Measurements from ENCODE around the gene NOL12. TPM values are rescaled to one million over a fixed set of nuclear protein-coding genes. Genes with fewer than 3 reads are reported as not detected.

The NOL12 gene
- total RNA-seq, 1 experiment from 2014 or later, result 30.4 TPM

DNA sequence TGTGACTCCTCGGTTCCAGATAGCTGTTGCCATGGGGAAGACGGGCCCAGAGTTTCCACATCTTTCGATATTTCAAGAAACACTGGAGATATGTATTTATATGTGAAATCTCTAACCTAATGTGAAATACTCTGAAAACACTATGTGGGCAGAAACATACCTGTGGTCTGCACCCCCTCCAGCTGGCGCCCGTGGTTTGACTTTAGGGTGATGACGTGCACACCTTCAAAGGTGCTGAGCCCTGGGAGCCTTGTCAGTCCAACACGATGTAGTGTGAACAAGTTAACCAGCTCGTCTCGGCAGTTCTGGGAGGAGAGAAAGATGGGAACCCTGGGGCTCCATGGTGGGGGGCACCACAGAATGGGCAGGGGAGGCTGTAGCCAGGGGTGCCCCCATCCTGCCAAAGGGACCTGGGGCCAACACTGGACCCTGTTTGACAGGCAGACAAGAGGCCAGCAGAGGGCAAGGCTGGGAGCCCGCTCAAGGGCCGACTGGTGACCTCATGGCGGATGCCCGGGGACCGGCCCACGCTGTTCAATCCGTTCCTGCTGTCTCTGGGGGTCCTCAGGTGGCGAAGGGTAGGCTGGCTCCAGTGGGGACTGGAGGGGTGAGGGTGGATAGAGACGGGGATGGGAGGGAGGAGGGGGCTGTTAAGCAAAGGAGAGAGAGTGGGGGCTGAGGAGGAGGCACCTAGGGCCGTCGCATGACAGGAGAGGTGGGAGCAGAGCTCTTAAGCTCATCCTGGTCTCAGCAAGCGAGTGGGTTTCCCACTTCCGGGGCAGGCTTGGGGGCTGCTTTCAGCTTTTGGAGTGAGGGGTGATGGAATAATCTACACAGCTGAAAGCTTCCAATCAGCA is 54.5 kb downstream of the NOL12 start:
- Mint-ChIP-seq H3K27me3 (ENCODE audit: low read depth) (peaks cover 78% of the 10 kb centered on the region), H3K36me3 (ENCODE audit: insufficient read depth in 1 of 3, low read depth in 3 of 3) (peaks cover 4 to 31% (median 23%) of the 10 kb centered on the region in 3 experiments; a peak in 6 of 7 replicates), H3K4me1 (peaks cover 8 to 17% of the 10 kb centered on the region in 2 experiments), H3K9me3 (no peaks in the 10 kb centered on the region), H3K4me3 (no peak overlapping the region), H3K27ac (no peak overlapping the region)
- Histone ChIP-seq H3K23me2 (ENCODE audit: insufficient read length, low read depth, low read length, poor library complexity, severe bottlenecking) (no peaks in the 10 kb centered on the region), H3K4me2 (ENCODE audit: insufficient read depth, insufficient read length, low read length) (no peak overlapping the region), H3K56ac (ENCODE audit: insufficient read length, low read depth, low read length) (no peak overlapping the region), H4K5ac (ENCODE audit: insufficient read length, low read depth, low read length) (no peak overlapping the region), H2BK20ac (ENCODE audit: low read depth, low read length, poor library complexity, severe bottlenecking) (no peak overlapping the region), H3K79me1 (ENCODE audit: insufficient read depth, low read depth, low read length, poor library complexity, severe bottlenecking) (no peaks in the 10 kb centered on the region), H4K91ac (ENCODE audit: insufficient read length, low read depth, low read length) (no peak overlapping the region), H3K9ac (ENCODE audit: extremely low read depth, insufficient read length, low read length) (no peak overlapping the region), H3K4me1 (ENCODE audit: insufficient read depth, low read length) (no peaks in the 10 kb centered on the region), H4K20me1 (ENCODE audit: control insufficient read depth, insufficient read depth, insufficient read length) (no peaks in the 10 kb centered on the region), H3K9me3 (ENCODE audit: control insufficient read depth, low read depth, low read length) (no peaks in the 10 kb centered on the region), H2BK5ac (ENCODE audit: insufficient read length, low read length) (no peak overlapping the region), H3K79me2 (ENCODE audit: insufficient read depth, low read length) (no peaks in the 10 kb centered on the region), H3K18ac (ENCODE audit: insufficient read length, low read depth, low read length) (no peak overlapping the region), H4K8ac (replicated peaks; ENCODE audit: insufficient read length, low read depth, low read length) (no peak overlapping the region), H2AK5ac (ENCODE audit: insufficient read length, low read length) (no peak overlapping the region), H3K23ac (ENCODE audit: insufficient read length, low read depth, low read length) (no peak overlapping the region), H2BK15ac (ENCODE audit: low read depth, low read length) (no peak overlapping the region), H2BK120ac (ENCODE audit: low read depth, low read length, poor library complexity, severe bottlenecking) (no peak overlapping the region), H3T11ph (ENCODE audit: low read length) (no peak overlapping the region), H3K14ac (ENCODE audit: insufficient read depth, low read length) (no peak overlapping the region), H3K27ac (ENCODE audit: insufficient read length, low read depth, low read length) (no peak overlapping the region), H2BK12ac (ENCODE audit: insufficient read length, low read depth, low read length) (no peak overlapping the region), H3K4ac (ENCODE audit: low read depth, low read length) (no peak overlapping the region), H3K27me3 (ENCODE audit: insufficient read depth, low read length) (peaks cover 25% of the 10 kb centered on the region; the same call in 1 of the 2 replicates), H2AFZ (ENCODE audit: low read length) (no peak overlapping the region)
- no peak for TF ChIP-seq CTCF (conservative IDR thresholded peaks at IDR 0.05)
- no peak for DNase-seq
- WGBS (ENCODE audit: extremely low coverage, insufficient read length, low lambda C conversion rate), result no CpG with 5 or more reads among the region's 22 CpGs

Data from H9 (cell line).